ENCODE measurements around the gene NDUFAF7. TPM values are rescaled to one million over a fixed set of nuclear protein-coding genes. Genes with fewer than 3 reads are reported as not detected.

Gene NDUFAF7
- total and polyA plus RNA-seq, 9 of the 15 experiments (the other 6 are each of a cell fraction or from before 2014, with no cell fraction given): 14.9 to 41.6 (median 23.9) TPM

DNA sequence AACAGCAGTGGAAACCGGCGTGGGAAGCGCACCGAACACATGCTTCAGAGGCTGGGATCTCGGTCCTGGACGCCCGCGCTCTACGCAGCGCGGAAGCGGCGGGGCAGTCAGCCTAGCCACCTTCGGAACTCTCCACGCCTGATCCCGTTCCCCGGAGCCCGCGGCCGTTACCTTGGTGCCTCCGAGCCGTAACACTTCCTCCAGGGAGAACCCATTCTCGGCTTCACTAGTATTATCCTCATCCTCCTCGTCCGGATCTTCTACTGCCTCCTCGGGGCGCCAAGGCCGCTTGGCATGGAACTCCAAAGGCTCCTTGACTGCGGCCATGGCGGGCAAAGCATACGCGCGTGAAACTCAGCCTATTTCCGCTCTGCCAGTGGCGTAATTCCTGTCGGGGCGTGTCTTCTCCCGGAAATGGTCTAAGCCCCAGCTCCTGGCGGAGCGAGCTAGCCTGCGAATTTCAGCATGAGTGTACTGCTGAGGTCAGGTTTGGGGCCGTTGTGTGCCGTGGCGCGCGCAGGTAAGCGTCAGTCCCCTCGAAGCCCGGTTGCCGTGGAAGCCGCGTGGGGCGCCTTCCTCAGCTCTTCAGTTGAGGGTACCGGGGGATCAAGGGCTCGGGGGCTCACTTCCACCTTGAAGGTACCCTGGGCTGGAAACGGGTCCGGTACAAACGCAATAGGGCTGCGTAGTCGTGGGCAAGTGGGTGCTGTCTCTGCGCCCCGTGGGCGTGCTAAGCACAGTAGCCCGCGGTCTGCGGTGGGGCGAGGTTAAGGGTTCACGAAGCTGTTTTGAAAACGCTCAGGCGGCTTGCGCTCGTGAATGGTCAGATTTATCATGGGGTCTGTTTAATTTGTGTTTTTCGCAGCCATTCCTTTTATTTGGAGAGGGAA, at the start of gene NDUFAF7, which contains the start of gene CEBPZ (continued):
- TF ChIP-seq ZBTB40 (IDR thresholded peaks at IDR 0.05) (peak; percentile 94), ZBTB40 (CRISPR knock-in tag; IDR thresholded peaks at IDR 0.05) (no peak), U2AF2 (optimal IDR thresholded peaks at IDR 0.05; ENCODE audit: low read depth, low read length) (no peak), TCF7 (IDR thresholded peaks at IDR 0.05; ENCODE audit: borderline replicate concordance) (no peak), ZBED1 (IDR thresholded peaks at IDR 0.05) (no peak; the same call in 1 of the 2 replicates), SMAD3 (CRISPR knock-in tag; conservative IDR thresholded peaks at IDR 0.05) (no peak), ZNF444 (CRISPR knock-in tag; IDR thresholded peaks at IDR 0.05) (no peak), TEAD2 (tag; IDR thresholded peaks at IDR 0.05) (no peak), ZBTB33 (CRISPR knock-in tag; IDR thresholded peaks at IDR 0.05) (0 out of 2 replicates have a peak, but pooled peaks have one; percentile 25), MEF2D (tag; conservative IDR thresholded peaks at IDR 0.05; ENCODE audit: low read depth) (no peak), ESRRB (CRISPR knock-in tag; IDR thresholded peaks at IDR 0.05; ENCODE audit: borderline replicate concordance) (no peak), RBFOX2 (IDR thresholded peaks at IDR 0.05; ENCODE audit: low read depth, low read length) (peak; percentile 97), ZC3H4 (CRISPR knock-in tag; IDR thresholded peaks at IDR 0.05; ENCODE audit: borderline replicate concordance) (no peak), TCFL5 (CRISPR knock-in tag; conservative IDR thresholded peaks at IDR 0.05) (no peak)
- TF ChIP-seq, protein P1, sequence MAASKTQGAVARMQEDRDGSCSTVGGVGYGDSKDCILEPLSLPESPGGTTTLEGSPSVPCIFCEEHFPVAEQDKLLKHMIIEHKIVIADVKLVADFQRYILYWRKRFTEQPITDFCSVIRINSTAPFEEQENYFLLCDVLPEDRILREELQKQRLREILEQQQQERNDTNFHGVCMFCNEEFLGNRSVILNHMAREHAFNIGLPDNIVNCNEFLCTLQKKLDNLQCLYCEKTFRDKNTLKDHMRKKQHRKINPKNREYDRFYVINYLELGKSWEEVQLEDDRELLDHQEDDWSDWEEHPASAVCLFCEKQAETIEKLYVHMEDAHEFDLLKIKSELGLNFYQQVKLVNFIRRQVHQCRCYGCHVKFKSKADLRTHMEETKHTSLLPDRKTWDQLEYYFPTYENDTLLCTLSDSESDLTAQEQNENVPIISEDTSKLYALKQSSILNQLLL (CRISPR knock-in tag; IDR thresholded peaks at IDR 0.05; ENCODE audit: borderline replicate concordance): no peak

Measured in K562 (cell line).